Lower lobe of right lung (tissue), 2 donors: ENCODE results near the gene MICAL3. TPM values are rescaled to one million over a fixed set of nuclear protein-coding genes. Genes with fewer than 3 reads are reported as not detected.

ENCODE experiments used
- ATAC-seq, 2 donors: fragments of 200-7000 bp; cut with Tn5 transposase; one replicate each; pipeline ENCODE4 v1.9.1; 2020 to 2022; ENCODE audit warnings: mild to moderate bottlenecking in 2 of 2, moderate library complexity in 2 of 2
- DNase-seq: peaks from one replicate; pipeline ENCODE4 v3.0.0-alpha.2; 2020
- H3K27ac ChIP-seq: fragments of 200-600 bp; one replicate; pipeline ENCODE4 v1.8.0; 2022
- H3K27me3 ChIP-seq: fragments of 200-600 bp; one replicate; pipeline ENCODE4 v1.8.0; 2022; ENCODE audit warnings: low read depth
- H3K36me3 ChIP-seq: fragments of 200-600 bp; one replicate; pipeline ENCODE4 v1.8.0; 2022; ENCODE audit warnings: mild to moderate bottlenecking
- H3K4me1 ChIP-seq: fragments of 200-600 bp; one replicate; pipeline ENCODE4 v1.8.0; 2022
- H3K4me3 ChIP-seq: fragments of 200-600 bp; one replicate; pipeline ENCODE4 v1.8.0; 2022; ENCODE audit warnings: mild to moderate bottlenecking
- H3K9me3 ChIP-seq: fragments of 200-600 bp; one replicate; pipeline ENCODE4 v1.8.0; 2022
- intact Hi-C: fragments of 100-400 bp; cut with DNase I; formaldehyde crosslinking; loops from one replicate; pipeline ENCODE4 v1.11.0; 2022
- total RNA-seq: library from RNA; stranded (reverse); fragmentation: NEBNext Ultra II Directional; extraction: Animal tissue kit (Norgen Biotek cat#: 25700); gene quantifications from one replicate; pipeline ENCODE4 v1.2.1, GENCODE V29; 2021
- TF ChIP-seq, protein P1 (sequence below): fragments of 200-600 bp; IDR thresholded peaks from one replicate; pipeline ENCODE4 v1.8.0; 2022; ENCODE audit warnings: antibody characterized with exemption, mild to moderate bottlenecking
- donor health status: DM: no; HTN: yes; CAD: no; lungs with severe emphysema.

Gene MICAL3
- total RNA-seq, 1 donor from 2014 or later = 23.5 TPM

DNA sequence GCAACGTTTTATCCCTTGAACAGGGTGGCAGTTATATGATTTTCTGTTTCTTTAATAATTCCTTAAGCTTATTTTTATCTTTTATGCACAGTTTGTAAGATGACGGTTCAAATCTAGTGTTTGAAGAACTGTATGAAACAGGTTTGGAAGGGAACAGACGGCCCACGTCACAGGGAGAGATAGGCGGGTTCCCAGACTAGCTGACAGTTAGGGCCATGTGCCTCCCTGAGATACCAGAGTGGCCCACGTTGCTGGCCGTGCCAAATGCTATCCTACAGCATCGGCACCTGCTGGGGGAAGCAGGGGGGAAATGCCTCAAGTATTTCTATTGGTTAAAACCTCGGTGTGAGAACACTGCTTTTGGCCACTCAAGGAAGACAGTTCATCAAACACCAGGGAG is 199.9 kb downstream of the MICAL3 start:
- intact Hi-C loops = no loop called here
- Histone ChIP-seq H3K36me3 (peaks cover 33% of the 10 kb centered on the region), H3K4me3 (no peak overlapping the region), H3K9me3 (no peaks in the 10 kb centered on the region), H3K4me1 (no peaks in the 10 kb centered on the region), H3K27ac (no peak overlapping the region), H3K27me3 (no peaks in the 10 kb centered on the region)
- TF ChIP-seq, protein P1, sequence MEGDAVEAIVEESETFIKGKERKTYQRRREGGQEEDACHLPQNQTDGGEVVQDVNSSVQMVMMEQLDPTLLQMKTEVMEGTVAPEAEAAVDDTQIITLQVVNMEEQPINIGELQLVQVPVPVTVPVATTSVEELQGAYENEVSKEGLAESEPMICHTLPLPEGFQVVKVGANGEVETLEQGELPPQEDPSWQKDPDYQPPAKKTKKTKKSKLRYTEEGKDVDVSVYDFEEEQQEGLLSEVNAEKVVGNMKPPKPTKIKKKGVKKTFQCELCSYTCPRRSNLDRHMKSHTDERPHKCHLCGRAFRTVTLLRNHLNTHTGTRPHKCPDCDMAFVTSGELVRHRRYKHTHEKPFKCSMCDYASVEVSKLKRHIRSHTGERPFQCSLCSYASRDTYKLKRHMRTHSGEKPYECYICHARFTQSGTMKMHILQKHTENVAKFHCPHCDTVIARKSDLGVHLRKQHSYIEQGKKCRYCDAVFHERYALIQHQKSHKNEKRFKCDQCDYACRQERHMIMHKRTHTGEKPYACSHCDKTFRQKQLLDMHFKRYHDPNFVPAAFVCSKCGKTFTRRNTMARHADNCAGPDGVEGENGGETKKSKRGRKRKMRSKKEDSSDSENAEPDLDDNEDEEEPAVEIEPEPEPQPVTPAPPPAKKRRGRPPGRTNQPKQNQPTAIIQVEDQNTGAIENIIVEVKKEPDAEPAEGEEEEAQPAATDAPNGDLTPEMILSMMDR = no peak
- DNase-seq = no peak
- ATAC-seq = no peak

GRCh38 chr22:17823964-17824363 is 200.4 kb downstream of the MICAL3 start:
- Histone ChIP-seq H3K36me3 (peaks cover 33% of the 10 kb centered on the region), H3K4me3 (no peak overlapping the region), H3K27me3 (no peaks in the 10 kb centered on the region), H3K27ac (no peak overlapping the region), H3K4me1 (no peaks in the 10 kb centered on the region), H3K9me3 (no peaks in the 10 kb centered on the region)
- ATAC-seq (no peak), DNase-seq (no peak)
- TF ChIP-seq, protein P1 = no peak
- intact Hi-C loops = no loop called here

DNA sequence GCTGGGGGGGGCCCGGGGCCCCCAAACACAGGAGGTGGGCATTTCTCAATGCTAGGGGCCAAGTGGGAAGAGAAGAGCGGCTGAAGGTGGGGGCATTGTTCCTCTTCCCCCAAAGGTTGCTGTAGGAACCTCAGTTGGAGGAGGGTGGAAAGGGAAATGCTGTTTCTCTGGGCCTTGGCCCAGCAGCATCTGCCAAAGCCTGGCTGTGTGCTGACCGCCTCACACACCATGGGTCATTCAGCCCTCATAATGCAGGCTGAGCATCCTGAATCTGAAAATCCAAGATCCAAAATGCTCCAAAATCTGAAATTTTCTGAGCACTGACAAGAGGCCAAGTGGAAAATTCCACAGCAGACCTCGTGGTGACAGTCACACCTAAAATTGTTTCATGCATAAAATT is 201.1 kb downstream of the MICAL3 start:
- DNase-seq (no peak), ATAC-seq (no peak)
- Histone ChIP-seq H3K4me3 (no peak overlapping the region), H3K27ac (no peak overlapping the region), H3K36me3 (peaks cover 32% of the 10 kb centered on the region), H3K4me1 (no peaks in the 10 kb centered on the region), H3K27me3 (no peaks in the 10 kb centered on the region), H3K9me3 (no peaks in the 10 kb centered on the region)
- TF ChIP-seq, protein P1 = no peak
- intact Hi-C loops = no loop called here

DNA sequence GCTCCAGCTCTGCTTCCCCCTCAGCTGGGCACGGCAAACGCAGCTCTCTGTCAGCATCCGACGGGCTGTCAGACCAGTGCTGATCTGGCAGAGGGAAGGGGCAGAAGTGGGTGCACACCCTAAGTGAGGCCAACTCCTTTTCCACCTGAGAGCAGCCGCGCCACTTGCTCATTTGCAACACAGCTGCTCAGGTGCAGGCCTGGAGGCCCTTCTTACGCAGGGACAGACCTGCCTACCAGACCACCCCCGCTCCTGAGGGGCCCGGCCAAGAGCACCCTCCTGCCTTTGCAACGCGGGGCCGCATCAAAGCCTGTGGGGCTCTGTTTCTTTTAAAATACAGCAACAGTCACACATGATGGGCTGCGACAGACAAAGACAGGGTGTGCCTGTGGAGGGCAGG is 202.3 kb downstream of the MICAL3 start:
- TF ChIP-seq, protein P1 = no peak
- Histone ChIP-seq H3K27ac (no peak overlapping the region), H3K4me1 (no peaks in the 10 kb centered on the region), H3K27me3 (no peaks in the 10 kb centered on the region), H3K9me3 (no peaks in the 10 kb centered on the region), H3K36me3 (peaks cover 31% of the 10 kb centered on the region), H3K4me3 (no peak overlapping the region)
- ATAC-seq = no peak
- intact Hi-C loops = no loop called here
- no peak for DNase-seq

- no peaks in the 10 kb centered on the region for H3K4me1 ChIP-seq
Observed at GRCh38 chr22:17820879-17821439, 203.4 kb downstream of the MICAL3 start.

More at GRCh38 chr22:17820879-17821439, 203.4 kb downstream of the MICAL3 start:
- peaks cover 39% of the 10 kb centered on the region for H3K36me3 ChIP-seq
- intact Hi-C loops = no loop called here
- H3K4me3 ChIP-seq = no peak overlapping the region
- H3K27ac ChIP-seq = no peak overlapping the region
- no peak for DNase-seq
- TF ChIP-seq, protein P1 = no peak
- no peaks in the 10 kb centered on the region for H3K27me3 ChIP-seq
- ATAC-seq = no peak
- H3K9me3 ChIP-seq = no peaks in the 10 kb centered on the region
